Stimulated activated naive CD8-positive, alpha-beta T cell treated with anti-CD3 and anti-CD28 coated beads, Interleukin-15, amount 100 ng/mL, for 72 hours (primary cell): Measurements from ENCODE around the gene C2orf78.
"Not testable (repeated sequence)": the region's sequence is repeated elsewhere in the genome, so short reads cannot be mapped to it uniquely, and the experiment has no call there.

ENCODE experiments used
- ATAC-seq: fragments of 150-1000 bp; cut with Tn5 transposase; 2 replicates; pipeline ENCODE4 v1.10.0; 2021; ENCODE audit warnings: mild to moderate bottlenecking, moderate library complexity
- DNase-seq, 2 donors: peaks; one replicate each; pipeline ENCODE4 v3.0.0; 2021 to 2022
- H3K27ac Mint-ChIP-seq, 2 donors: one replicate each; pipeline ENCODE4 v1.8.0; 2022; ENCODE audit warnings: mild to moderate bottlenecking in 2 of 2, mixed read lengths in 2 of 2, moderate library complexity in 2 of 2
- H3K27me3 Mint-ChIP-seq: one replicate; pipeline ENCODE4 v1.8.0; 2022; ENCODE audit warnings: mixed read lengths
- H3K4me1 Mint-ChIP-seq: one replicate; pipeline ENCODE4 v1.8.0; 2022; ENCODE audit warnings: mild to moderate bottlenecking, mixed read lengths
- H3K4me3 Mint-ChIP-seq, 2 donors: one replicate each; pipeline ENCODE4 v1.8.0; 2022; ENCODE audit warnings: mild to moderate bottlenecking in 2 of 2, mixed read lengths in 2 of 2, moderate library complexity in 1 of 2
- H3K9me3 Mint-ChIP-seq, 2 donors: one replicate each; pipeline ENCODE4 v1.8.0; 2022; ENCODE audit warnings: mixed read lengths in 2 of 2

The C2orf78 gene

DNA sequence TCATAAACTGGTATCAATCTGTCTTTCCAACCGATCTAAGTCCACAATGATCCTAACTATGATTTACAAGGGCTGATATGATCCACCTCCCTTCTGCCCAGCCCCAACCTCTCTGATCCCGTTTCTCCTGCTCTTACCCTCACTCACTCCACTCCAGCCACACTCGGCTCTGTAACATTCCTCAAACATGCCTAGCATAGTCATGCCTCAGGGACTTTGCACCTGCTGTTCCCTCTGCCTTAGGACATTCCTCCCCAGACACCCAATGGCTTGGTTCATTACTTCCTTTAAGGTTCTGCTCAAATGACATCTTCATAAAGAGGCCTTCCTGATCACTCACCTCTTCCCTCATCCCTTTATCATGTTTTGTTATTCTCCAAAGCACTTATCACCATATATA, 13.3 kb upstream of the C2orf78 start:
- no peak for DNase-seq
- H3K4me3 Mint-ChIP-seq: no peak overlapping the region
- H3K9me3 Mint-ChIP-seq: no peaks in the 10 kb centered on the region
- H3K4me1 Mint-ChIP-seq: peaks cover 21% of the 10 kb centered on the region
- ATAC-seq: no peak
- no peak overlapping the region for H3K27ac Mint-ChIP-seq
- H3K27me3 Mint-ChIP-seq: no peaks in the 10 kb centered on the region

DNA sequence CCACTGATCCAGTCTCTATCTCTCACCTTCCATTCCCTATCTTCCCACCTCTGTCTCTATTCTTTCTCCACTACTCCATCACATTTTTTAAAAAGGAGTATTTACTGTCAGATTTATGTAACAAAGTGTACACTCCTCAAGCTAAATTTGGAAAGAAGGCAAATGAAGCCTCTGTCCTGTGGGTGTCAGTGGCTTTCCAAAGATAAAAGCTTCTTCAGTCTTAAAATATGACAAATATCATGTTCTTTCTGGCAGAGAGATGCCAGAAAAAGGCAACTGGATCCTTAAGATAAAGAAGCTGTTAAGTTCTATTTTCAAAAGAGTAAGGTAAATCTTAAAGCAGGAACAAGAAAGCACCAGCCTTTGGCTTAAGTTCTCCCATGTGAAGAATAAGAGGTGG, 11.2 kb upstream of the C2orf78 start:
- Mint-ChIP-seq H3K27ac (peak overlapping the region in 1 of 2 donors; percentile 55), H3K27me3 (no peaks in the 10 kb centered on the region), H3K4me3 (no peak overlapping the region), H3K9me3 (no peaks in the 10 kb centered on the region), H3K4me1 (peaks cover 28% of the 10 kb centered on the region)
- DNase-seq (no peak), ATAC-seq (no peak)

DNA sequence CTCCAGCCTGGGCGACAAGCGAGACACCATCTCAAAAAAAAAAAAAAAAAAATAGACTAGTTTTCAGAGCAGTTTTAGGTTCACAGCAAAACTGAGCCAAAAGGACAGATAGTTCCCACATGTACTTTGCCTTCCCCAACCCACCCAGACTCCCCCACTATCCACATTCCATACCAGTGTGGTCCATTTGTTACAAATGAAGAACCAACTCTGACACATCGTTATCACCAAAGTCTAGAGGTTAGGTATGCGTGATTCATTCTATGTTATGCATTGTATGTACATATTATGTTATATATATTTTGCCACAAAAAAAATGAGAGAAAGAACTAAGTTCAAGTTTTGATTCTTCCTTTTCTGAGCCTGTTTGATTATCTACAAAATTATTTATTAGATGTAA, 7.6 kb upstream of the C2orf78 start:
- Mint-ChIP-seq H3K27ac (no peak overlapping the region), H3K4me3 (no peak overlapping the region), H3K27me3 (no peaks in the 10 kb centered on the region), H3K4me1 (peaks cover 29% of the 10 kb centered on the region), H3K9me3 (no peaks in the 10 kb centered on the region)
- no peak for ATAC-seq
- DNase-seq: no peak

DNA sequence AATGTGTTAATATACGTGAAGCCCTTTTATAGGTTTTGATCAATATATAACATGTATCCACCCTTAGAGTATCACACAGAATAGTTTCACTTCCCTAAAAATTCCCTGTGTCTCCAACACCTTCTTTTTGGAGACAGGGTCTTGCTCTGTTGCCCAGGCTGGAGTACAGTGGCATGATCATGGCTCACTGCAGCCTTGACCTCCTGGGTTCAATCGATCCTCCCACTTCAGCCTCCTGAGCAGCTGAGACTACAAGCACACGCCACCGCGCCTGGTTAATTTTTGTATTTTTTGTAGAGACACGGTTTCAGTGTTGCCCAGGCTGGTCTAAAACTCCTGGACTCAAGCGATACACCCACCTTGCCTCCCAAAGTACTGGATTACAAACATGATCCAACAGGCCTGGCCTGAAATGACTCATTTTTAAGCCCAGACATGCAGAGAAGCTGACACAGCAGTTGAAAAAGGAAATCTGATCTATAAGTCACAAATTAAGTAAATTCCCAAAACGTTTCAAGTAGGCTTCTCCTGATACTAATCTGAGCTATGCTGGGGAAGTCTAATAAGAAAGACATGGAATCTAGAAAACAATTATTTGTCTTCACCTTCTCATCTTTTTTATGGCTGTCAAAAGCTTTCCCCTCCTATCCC, 7.0 kb upstream of the C2orf78 start:
- peaks cover 29% of the 10 kb centered on the region for H3K4me1 Mint-ChIP-seq
- no peaks in the 10 kb centered on the region for H3K27me3 Mint-ChIP-seq
- no peak overlapping the region for H3K4me3 Mint-ChIP-seq
- H3K27ac Mint-ChIP-seq: no peak overlapping the region
- no peak for DNase-seq
- no peak for ATAC-seq
- no peaks in the 10 kb centered on the region for H3K9me3 Mint-ChIP-seq

DNA sequence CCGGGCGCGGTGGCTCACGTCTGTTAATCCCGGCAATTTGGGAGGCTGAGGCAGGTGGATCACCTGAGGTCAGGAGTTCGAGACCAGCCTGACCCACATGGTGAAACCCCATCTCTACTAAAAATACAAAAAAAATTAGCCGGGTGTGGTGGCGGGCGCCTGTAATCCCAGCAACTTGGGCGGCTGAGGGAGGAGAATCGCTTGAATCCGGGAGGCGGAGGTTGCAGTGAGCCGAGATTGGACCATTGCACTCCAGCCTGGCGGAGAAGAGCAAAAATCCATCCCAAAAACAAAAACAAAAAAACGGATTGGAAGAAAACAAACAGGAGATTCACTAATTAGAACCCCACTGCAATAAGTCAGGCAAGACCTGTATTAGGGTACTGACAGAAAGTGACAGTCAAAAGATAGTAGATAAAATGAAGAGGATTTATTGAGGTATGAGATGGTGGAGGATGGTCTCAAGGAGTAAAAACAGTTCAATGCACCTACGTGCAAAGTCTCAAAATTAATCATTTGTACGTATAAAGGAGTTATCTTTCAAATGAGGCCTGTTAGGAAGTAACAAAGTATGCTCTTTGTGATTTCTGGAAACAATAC, 5.0 kb upstream of the C2orf78 start:
- peak overlapping the region; percentile 64 to 98 for H3K27ac Mint-ChIP-seq
- H3K9me3 Mint-ChIP-seq, ATAC-seq, DNase-seq, H3K27me3 Mint-ChIP-seq: not testable (repeated sequence)
- peaks cover 29% of the 10 kb centered on the region for H3K4me1 Mint-ChIP-seq
- H3K4me3 Mint-ChIP-seq: peak overlapping the region; percentile 96 to 98

DNA sequence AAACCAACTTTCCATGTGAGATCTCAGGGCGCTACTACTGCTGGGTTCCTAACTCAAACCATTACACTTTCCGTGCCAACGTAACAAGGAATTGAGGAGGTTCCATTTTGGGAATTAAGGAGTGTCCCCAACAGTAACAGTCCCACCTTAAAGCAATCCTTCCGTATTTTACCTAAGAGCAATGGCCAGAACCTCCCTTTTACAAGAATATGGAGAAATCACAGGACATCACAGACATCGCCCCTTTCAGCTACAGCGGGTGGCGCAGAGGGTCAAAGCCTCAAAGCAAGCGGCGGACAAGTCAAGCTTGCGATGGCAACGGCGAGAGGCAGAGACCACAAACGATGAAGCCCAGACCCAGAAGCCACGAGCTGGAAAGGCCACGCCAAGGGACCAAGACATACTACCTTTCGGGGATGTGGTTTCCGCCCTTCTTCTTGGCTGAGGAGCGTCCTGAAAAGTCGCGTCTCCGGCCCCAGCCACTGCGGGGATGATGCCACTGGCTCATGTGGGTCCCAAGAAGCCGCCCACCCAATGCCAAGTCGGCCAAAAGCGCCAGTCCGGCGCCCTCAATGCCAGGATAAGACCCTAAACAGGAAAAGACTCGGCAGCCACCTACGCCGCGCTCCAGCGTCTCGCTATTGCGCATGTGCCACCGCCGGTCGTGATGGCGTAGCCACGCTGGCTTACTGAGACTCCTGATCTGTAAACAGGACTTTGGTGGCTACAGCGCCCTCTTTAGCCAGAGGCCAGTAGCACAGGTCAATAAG, 4.3 kb upstream of the C2orf78 start, which contains the start of gene DUSP11:
TSS of gene DUSP11 (minus strand) at position 637 of the 770 bp plus-strand sequence. CDS start at position 508, 129 bp downstream.
- Mint-ChIP-seq H3K9me3 (no peaks in the 10 kb centered on the region), H3K4me3 (peak within 1 kb of the TSS; percentile 96 to 98), H3K27me3 (no peaks in the 10 kb centered on the region), H3K4me1 (peaks cover 22% of the 10 kb centered on the region), H3K27ac (peak within 1 kb of the TSS; percentile 98 to 99)
- ATAC-seq: peak; percentile 100
- peak; percentile 95 to 96 for DNase-seq

DNA sequence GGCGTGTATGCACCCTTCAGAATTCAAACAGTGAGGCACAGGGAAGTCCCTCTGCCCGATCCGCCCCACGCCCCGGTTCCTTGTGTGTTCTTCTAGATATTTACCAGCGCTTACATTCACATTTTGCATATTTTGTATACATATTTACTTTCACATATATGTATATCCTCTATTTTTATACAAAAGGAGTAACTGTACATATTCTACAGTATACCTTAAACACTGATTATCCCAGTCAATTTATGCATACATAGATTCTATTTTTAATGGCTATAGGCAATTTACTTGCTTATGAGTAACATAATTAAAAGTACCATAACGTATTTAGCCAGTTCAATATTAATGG, 3.8 kb upstream of the C2orf78 start:
- Mint-ChIP-seq H3K4me1 (peaks cover 22% of the 10 kb centered on the region), H3K9me3 (no peaks in the 10 kb centered on the region), H3K27ac (peak overlapping the region; percentile 98 to 99), H3K4me3 (peak overlapping the region; percentile 96 to 98), H3K27me3 (no peaks in the 10 kb centered on the region)
- DNase-seq (no peak), ATAC-seq (no peak)

DNA sequence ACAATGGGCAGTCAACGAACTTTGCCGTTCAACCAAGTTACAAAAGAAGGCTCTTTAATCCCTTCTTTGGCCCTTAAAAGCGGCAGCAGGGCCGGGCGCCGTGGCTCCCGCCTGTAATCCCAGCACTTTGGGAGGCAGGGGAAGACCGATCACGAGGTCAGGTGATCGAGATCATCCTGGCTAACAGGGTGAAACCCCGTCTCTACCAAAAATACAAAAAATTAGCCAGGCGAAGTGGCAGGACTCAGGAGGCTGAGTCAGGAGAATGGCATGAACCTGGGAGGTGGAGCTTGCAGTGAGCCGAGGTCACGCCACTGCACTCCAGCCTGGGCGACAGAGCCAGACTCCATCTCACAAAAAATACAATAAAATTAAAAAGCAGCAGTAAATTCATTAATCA, 581 bp upstream of the C2orf78 start:
- DNase-seq, H3K27ac Mint-ChIP-seq, ATAC-seq, H3K4me1 Mint-ChIP-seq, H3K27me3 Mint-ChIP-seq, H3K4me3 Mint-ChIP-seq, H3K9me3 Mint-ChIP-seq: not testable (repeated sequence)

DNA sequence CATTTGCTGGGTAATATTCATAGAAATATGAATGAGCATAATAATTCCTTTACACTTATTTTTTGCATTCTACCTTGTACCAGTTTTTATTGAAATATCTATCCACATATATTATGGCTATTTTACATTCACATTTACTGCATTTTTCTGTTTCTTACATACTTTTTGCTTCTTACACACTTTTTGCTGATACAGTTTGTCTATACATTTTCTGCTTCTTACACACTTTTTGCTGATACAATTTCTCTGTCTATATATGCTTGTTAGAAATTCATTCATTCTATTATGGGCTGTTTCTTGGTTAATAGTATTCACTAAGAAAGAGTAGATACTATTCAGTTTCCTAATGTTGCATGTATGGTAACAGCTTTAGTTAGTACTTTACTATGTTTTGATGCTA, 27.9 kb downstream of the C2orf78 start:
- DNase-seq: no peak
- Mint-ChIP-seq H3K4me1 (no peaks in the 10 kb centered on the region), H3K9me3 (no peaks in the 10 kb centered on the region), H3K4me3 (no peak overlapping the region), H3K27ac (no peak overlapping the region), H3K27me3 (peaks cover 20% of the 10 kb centered on the region)
- ATAC-seq: no peak

DNA sequence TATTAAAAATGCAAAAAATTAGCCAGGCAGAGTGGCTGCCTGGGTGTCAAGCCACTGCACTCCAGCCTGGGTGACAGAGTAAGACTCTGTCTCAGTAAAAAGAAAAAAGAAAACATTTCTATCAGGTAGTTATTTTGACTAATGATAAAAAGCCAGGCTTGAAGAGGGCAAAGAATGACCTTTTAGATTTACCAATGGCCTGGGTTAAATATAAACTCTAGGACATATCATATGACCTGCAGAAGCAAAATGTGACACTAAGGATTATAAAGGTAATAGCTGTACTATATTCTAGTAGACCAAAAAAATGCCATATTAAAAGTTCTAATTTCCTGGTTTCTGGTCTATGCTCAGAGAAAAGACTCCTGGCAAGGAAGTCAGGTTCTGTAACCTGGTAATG, 28.7 kb downstream of the C2orf78 start:
- no peaks in the 10 kb centered on the region for H3K9me3 Mint-ChIP-seq
- H3K27me3 Mint-ChIP-seq: peaks cover 20% of the 10 kb centered on the region
- no peaks in the 10 kb centered on the region for H3K4me1 Mint-ChIP-seq
- H3K4me3 Mint-ChIP-seq: no peak overlapping the region
- no peak overlapping the region for H3K27ac Mint-ChIP-seq
- ATAC-seq: no peak
- no peak for DNase-seq

DNA sequence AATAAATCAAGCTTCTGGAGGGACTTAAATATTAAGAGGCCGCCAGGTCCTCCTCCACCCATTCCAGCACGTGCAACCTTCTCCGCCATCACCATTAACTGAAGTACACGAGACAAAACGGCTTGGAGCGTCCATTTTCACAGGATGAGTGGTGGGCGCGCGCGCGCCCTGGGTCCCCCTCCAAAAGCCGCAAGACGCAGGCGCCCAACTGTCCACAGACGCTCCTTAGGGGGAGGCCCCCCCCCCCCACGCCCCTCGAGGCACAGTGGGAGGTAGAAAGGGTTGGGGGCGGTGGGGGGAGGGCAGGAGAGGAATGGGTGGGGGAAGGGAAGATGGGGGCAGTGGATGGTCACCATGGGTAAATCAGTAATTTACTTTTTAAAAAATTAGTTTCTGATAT, 34.3 kb downstream of the C2orf78 start:
- no peak overlapping the region for H3K4me3 Mint-ChIP-seq
- no peak overlapping the region for H3K27ac Mint-ChIP-seq
- H3K9me3 Mint-ChIP-seq: no peaks in the 10 kb centered on the region
- DNase-seq (no peak), ATAC-seq (no peak)
- H3K4me1 Mint-ChIP-seq: peaks cover 23% of the 10 kb centered on the region
- H3K27me3 Mint-ChIP-seq: peaks cover 34% of the 10 kb centered on the region

DNA sequence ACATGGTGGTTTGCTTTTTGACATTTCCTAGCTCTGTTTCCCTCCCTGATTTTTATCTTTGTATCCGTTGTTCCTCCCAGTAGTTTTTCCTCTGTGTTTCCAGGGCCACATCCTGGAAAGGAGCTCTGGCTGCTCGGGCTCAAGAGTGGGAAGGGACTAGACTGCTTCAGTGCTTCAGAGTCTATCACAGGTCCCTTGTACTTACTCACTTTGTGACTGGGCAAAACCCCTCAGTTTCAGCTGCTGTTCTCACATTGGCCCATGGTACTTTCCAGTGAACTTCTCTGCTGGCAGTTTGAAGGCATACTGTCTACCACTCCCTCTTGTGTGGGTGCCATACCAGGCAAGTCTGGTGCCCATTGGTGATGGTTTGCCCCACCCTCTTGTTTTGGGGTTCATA, 37.2 kb downstream of the C2orf78 start:
- ATAC-seq (peak; percentile 93), DNase-seq (peak; percentile 39 to 68)
- Mint-ChIP-seq H3K4me1 (peaks cover 28% of the 10 kb centered on the region), H3K4me3 (peak overlapping the region; percentile 6 to 68), H3K27me3 (peaks cover 20% of the 10 kb centered on the region), H3K9me3 (no peaks in the 10 kb centered on the region), H3K27ac (peak overlapping the region in 1 of 2 donors; percentile 83)

DNA sequence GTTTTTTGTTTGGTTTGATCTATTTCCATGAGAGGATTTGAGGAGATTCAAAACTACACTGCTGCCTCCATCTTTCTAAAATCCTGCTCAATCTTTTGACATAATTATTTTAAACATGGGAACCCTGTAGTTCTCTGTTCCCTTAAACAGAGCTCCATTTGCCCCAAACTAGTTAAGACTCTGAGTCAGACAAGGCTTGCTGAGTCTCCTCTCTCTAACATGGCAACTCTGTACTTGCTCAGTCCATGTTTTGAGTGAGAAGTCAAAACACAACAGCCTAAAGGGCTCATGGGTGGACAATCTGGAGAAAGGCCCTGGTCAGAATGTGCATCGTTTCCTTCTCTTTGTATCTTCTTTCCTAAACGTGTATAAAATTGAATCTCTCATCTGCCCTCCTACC, 37.7 kb downstream of the C2orf78 start:
- Mint-ChIP-seq H3K27ac (peak overlapping the region in 1 of 2 donors; percentile 83), H3K4me1 (peaks cover 28% of the 10 kb centered on the region), H3K27me3 (peaks cover 15% of the 10 kb centered on the region), H3K9me3 (no peaks in the 10 kb centered on the region), H3K4me3 (peak overlapping the region; percentile 6 to 68)
- DNase-seq: no peak
- peak; percentile 29 for ATAC-seq

DNA sequence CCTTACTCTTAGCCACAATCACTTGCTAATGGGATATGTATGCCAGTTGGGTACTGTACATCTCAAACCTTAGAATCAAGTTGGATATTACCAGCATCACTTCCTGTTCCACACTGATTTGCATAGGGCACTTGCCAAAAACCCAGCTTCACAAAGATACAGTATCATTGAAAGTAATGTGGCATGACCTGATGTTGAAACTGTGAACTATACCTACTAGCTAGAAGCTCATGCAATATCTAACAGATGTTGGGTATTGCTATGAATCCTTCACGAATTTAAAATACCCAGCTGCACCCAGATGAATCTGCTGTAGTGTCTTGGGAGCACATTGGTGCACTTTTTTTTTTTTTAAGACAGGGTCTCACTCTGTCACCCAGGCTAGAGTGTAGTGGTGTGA, 38.3 kb downstream of the C2orf78 start:
- Mint-ChIP-seq H3K9me3 (no peaks in the 10 kb centered on the region), H3K4me1 (peaks cover 30% of the 10 kb centered on the region), H3K4me3 (no peak overlapping the region), H3K27me3 (peaks cover 14% of the 10 kb centered on the region), H3K27ac (peak overlapping the region in 1 of 2 donors; percentile 55)
- peak in 1 of 2 donors; percentile 38 for DNase-seq
- peak; percentile 87 for ATAC-seq

DNA sequence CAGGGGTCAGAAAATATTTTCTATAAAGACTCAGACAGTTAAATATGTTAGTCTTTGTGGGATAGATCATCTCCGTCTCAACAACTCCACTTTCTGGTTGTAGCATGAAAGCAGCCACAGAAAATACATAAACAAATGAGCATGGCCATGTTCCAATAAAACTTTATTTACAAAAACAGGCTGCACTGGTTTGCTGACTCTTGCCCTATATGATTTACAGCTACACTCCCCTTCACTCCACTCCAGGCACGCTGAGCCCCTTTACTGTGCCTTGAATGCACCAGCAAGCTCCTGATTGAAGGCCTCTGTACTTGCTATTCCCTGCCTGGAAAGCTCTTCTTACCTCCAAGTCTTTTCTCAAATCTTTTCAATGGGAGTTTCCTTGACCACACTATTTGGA, 39.0 kb downstream of the C2orf78 start:
- no peak overlapping the region for H3K4me3 Mint-ChIP-seq
- peaks cover 36% of the 10 kb centered on the region for H3K4me1 Mint-ChIP-seq
- H3K9me3 Mint-ChIP-seq: no peaks in the 10 kb centered on the region
- H3K27ac Mint-ChIP-seq: no peak overlapping the region
- ATAC-seq (no peak), DNase-seq (no peak)
- H3K27me3 Mint-ChIP-seq: peaks cover 14% of the 10 kb centered on the region

DNA sequence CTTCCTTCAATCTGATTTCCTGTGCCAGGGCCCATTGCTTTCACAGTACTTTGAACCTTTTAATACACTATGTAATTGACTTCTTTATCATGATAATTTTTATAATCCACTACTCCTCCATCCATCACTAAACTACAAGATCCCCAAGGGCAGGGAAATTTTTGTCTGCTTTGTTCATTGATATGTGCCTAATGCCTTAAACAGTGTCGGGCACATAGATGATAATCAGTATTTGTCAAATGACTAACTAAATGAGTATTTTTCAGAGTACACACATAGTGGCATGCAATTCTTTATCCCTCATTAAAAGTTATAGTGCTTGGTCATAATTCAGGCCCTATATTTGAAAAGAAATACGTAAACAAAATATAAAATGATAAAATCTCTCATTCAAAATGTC, 39.4 kb downstream of the C2orf78 start:
- DNase-seq (no peak), ATAC-seq (no peak)
- Mint-ChIP-seq H3K4me3 (no peak overlapping the region), H3K4me1 (peaks cover 37% of the 10 kb centered on the region), H3K27ac (peak overlapping the region in 1 of 2 donors; percentile 4), H3K27me3 (peaks cover 14% of the 10 kb centered on the region), H3K9me3 (no peaks in the 10 kb centered on the region)
